GM12874 (cell line): ENCODE measurements around the gene DYNLRB1.

Experiments
- TF ChIP-seq, protein P1 (sequence below): IDR thresholded peaks from 2 replicates; pipeline ENCODE4 v1.5.1; 2011; ENCODE audit warnings: low read depth, mild to moderate bottlenecking, control low read depth, low read length, moderate library complexity; ENCODE audit not compliant: insufficient read depth

The DYNLRB1 gene

DNA sequence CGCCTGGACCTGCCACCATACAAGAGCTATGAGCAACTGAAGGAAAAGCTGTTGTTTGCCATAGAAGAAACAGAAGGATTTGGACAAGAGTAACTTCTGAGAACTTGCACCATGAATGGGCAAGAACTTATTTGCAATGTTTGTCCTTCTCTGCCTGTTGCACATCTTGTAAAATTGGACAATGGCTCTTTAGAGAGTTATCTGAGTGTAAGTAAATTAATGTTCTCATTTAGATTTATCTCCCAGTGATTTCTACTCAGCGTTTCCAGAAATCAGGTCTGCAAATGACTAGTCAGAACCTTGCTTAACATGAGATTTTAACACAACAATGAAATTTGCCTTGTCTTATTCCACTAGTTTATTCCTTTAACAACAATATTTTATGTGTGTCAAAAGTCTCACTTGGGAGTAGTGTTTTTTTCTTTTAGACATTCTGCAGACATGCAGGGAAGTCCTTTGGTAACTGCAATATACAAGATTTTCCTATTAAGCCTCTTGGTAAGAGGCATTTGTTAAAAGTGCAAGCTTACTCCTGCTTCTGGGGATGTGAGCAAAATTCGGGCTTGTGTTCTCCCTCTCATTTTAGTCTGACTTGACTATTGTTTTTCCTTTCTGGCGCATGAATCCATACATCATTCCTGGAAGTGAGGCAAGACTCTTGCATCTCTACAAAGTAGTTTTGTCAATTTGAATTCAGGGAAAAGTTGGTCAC is 8.4 kb upstream of the DYNLRB1 start:
- TF ChIP-seq, protein P1, sequence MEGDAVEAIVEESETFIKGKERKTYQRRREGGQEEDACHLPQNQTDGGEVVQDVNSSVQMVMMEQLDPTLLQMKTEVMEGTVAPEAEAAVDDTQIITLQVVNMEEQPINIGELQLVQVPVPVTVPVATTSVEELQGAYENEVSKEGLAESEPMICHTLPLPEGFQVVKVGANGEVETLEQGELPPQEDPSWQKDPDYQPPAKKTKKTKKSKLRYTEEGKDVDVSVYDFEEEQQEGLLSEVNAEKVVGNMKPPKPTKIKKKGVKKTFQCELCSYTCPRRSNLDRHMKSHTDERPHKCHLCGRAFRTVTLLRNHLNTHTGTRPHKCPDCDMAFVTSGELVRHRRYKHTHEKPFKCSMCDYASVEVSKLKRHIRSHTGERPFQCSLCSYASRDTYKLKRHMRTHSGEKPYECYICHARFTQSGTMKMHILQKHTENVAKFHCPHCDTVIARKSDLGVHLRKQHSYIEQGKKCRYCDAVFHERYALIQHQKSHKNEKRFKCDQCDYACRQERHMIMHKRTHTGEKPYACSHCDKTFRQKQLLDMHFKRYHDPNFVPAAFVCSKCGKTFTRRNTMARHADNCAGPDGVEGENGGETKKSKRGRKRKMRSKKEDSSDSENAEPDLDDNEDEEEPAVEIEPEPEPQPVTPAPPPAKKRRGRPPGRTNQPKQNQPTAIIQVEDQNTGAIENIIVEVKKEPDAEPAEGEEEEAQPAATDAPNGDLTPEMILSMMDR, result no peak

DNA sequence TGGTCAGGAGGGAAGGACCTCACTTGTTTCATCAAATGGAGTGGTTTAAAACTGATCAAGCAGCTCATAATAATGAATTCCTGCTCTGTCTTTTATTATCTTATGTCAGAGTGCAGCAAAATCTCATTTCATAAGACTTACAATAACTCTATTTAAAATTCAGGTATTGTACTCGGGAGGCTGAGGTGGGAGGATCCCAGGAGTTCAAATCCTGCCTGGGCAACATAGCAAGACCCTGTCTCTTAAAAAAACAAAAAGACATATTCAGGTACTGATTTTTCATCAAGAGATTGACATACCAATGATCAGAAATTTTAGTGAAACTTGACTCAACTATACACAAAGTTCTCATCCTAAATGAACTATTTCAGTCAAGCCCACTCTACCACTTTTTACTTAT is 5.6 kb upstream of the DYNLRB1 start:
- TF ChIP-seq, protein P1, result no peak

DNA sequence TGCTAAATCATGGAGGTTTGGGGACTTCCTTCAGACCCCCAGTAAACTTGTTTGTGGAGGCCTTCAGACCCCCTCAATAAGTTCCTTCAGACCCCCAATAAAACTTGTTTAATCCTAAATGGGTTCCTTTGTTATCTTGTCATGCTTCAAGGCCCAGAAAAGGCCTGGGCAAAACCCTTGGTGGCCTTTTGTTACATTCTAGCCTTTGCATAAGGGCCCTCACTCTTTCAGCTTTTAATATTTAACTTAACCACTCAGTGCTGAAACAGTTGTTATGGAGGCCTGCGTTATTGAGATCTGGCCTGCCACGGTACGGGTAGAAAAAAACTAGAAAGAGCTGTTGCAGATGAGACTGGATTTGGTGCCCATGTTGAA is 4.3 kb upstream of the DYNLRB1 start:
- TF ChIP-seq, protein P1, result no peak

DNA sequence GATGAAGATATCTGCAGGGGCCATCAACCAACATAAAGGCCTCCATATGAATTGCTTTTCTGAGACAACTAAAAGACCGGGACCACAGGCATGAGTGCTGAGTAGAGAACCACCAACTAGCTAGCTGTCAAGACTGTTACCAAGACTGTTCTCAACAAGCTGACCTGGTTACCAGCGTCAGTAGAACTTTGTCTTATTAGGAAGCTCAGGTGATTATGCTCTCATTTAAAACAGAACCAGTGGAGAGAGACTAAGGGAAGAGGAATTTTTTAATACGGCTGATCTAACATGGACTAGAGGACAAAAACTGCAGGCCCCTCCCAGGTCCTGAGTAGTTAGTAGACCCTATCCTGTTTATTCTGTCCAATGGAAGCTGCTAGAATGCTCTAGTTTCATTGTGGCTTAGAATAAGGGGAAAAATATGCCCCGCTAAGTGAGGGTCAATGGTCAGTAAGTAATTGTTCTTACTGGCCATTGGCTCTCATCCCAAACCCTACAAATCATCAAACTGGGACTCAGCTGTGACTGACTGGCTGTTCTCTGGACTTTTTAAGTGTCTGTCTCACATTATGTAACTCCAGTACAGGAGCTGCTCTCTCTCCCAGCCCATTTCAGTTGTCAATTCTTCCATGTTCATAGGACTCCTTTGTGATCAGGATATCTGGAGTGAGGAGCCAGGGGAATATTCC is 3.8 kb upstream of the DYNLRB1 start:
- TF ChIP-seq, protein P1, result no peak

DNA sequence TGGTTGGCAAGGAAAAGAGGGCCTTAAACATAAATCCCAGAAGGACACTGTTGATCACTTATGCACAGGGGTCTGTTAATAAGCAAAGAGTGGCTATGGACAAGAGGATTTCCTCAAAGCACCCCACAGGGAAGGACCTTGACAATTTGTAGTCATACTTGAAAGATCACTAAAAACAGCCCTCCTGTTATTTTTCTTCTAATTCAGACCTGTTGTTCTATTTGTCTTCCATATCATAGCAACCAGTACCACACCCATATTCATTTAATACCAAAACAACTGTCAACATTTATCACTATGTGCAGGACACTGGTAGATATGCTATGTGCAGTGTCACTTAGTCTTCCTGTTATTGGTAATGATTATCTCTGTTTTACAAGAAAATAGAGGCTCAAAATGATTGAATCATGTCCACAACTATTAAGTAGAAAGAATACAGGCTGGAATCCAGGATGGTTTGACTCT is 3.2 kb upstream of the DYNLRB1 start:
- TF ChIP-seq, protein P1, result no peak

DNA sequence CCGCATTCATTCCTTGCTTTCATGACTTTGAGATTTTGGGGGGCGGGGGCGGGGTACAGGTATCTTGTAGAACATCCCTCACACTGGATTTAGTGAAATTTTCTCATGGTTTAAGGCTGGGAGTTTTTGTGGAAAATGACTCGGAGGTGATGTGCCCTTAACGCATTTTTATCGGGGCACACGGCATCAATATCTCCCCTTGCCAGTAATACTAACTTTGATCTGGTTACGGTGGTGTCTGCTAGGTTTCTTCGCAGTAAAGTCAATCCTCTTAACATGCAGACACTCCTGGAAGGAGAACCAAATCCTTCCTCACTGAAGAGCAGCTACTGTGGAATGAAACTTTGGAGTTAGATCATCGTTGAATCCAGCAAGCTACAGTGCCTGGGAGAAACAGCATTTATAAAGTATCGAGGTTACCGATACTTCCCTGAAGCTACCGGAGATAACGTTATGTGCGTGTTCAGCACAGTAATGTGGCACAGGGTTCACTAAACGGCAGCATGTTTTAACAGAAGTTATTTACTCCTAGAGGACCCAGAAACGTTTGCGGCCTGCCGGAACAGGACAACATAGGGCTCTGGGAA is 1.2 kb upstream of the DYNLRB1 start:
- TF ChIP-seq, protein P1, result no peak

DNA sequence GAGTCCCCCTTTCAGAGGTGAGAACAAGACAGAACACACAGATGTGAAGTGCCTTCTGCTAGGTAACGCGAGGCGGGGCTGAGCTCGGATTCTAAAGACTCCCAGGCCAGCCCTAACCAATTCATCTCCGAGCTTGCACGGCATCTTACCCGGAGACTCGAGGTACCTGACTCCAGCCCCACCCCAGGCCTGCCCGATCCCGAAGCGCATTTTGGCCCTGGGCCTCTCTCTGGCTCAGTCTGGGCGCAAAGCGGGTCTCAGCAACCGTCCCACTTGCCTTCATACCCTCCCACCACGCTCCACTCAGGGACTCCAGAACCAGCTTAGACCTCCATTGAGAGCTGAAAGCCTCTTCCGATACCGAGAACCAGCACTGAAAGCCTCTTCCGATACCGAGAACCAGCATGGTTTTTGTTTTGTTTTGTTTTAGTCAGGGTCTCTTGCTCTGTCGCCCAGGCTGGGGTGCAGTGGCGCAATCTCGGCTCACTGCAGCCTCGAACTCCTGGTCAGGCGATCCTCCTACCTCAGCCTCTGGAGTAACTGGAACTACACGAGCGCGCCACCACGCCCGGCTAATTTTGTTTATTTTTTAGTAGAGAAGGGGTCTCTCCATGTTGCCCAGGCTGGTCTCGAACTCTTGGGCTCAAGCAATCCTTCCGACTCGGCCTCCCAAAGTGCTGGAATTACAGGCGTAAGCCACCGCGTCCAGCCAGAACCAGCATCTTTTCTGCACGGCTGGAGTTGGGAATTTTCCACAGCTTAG is 557 bp upstream of the DYNLRB1 start:
- TF ChIP-seq, protein P1, result no peak
